RPMI8226 (cell line): Measurements from ENCODE around the gene MMP28.
A peak's percentile ranks its signal among the peaks of the same experiment; 100 is the strongest.

ENCODE experiments used
- DNase-seq: peaks from one replicate; pipeline ENCODE4 v3.0.0-alpha.2; 2015

MMP28 gene

GRCh38 chr17:35795007-35795870 lies at the start of gene MMP28:
MMP28 (minus strand) TSS chr17:35795641; CDS start chr17:35795377, 264 bp downstream.
- peak; percentile 45 for DNase-seq

- no peak for DNase-seq
These were observed 49.1 kb upstream of the MMP28 start for GRCh38 chr17:35844547-35844946.

- no peak for DNase-seq
These were observed 48.3 kb upstream of the MMP28 start for GRCh38 chr17:35843698-35844097.

- no peak for DNase-seq
These were observed 46.8 kb upstream of the MMP28 start for GRCh38 chr17:35842239-35842638.

GRCh38 chr17:35841505-35841904 lies 46.1 kb upstream of the MMP28 start:
- DNase-seq = no peak

GRCh38 chr17:35841101-35841500 lies 45.7 kb upstream of the MMP28 start:
- DNase-seq = no peak

GRCh38 chr17:35825206-35825605 lies 29.8 kb upstream of the MMP28 start:
- no peak for DNase-seq

- no peak for DNase-seq
These were observed 25.9 kb upstream of the MMP28 start for GRCh38 chr17:35821308-35821707.

GRCh38 chr17:35819455-35819854 lies 24.0 kb upstream of the MMP28 start:
- DNase-seq = no peak

GRCh38 chr17:35817196-35817595 lies 21.8 kb upstream of the MMP28 start:
- no peak for DNase-seq

- no peak for DNase-seq
These were observed 21.3 kb upstream of the MMP28 start for GRCh38 chr17:35816723-35817122.

GRCh38 chr17:35812456-35812855 lies 17.0 kb upstream of the MMP28 start:
- no peak for DNase-seq

GRCh38 chr17:35811759-35812158 lies 16.3 kb upstream of the MMP28 start:
- DNase-seq = no peak

- peak; percentile 20 for DNase-seq
These were observed 14.5 kb upstream of the MMP28 start for GRCh38 chr17:35809855-35810461.

- DNase-seq = peak; percentile 99
These were observed 13.8 kb upstream of the MMP28 start, which contains the start of gene TAF15 for GRCh38 chr17:35808962-35809854. TAF15 (plus strand) TSS chr17:35809484; CDS start chr17:35809570, 86 bp downstream.

- no peak for DNase-seq
These were observed 13.0 kb upstream of the MMP28 start for GRCh38 chr17:35808240-35808961.

- DNase-seq = no peak
These were observed 12.1 kb upstream of the MMP28 start for GRCh38 chr17:35807371-35808144.

GRCh38 chr17:35804658-35805192 lies 9.3 kb upstream of the MMP28 start:
- DNase-seq = peak; percentile 85

- DNase-seq = peak; percentile 86
These were observed 6.3 kb upstream of the MMP28 start for GRCh38 chr17:35801583-35802224.

- no peak for DNase-seq
These were observed 4.5 kb upstream of the MMP28 start for GRCh38 chr17:35799942-35800341.

- DNase-seq = no peak
These were observed 2.5 kb upstream of the MMP28 start for GRCh38 chr17:35797918-35798317.
